HG02981 (cell line): Measurements from ENCODE around the gene IL17B.

ENCODE experiments used
- ATAC-seq: cut with Tn5 transposase; IDR thresholded peaks from one replicate; pipeline ENCODE4 v1.9.1; 2021; ENCODE audit warnings: mild to moderate bottlenecking, moderate library complexity; ENCODE audit not compliant: unreplicated experiment

IL17B gene

DNA sequence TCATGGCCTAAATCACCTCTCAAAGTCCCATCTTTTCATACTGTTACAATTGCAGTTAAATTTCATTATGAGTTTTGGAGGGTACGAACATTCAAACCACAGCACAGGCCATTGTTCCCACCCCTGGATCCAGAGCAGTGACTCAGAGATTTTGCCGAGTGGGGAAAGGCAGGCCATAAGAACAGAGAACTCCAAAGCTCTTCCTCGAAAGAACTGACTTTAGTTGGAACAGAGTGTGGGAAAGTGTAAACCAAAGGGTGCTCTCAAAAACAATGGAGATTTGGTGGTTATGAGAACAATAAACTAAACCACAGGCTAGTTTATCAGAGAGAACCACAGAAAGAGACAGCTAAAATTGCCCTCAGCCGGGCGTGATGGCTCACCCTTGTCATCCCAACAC lies 53.2 kb downstream of the IL17B start:
- ATAC-seq: no peak

DNA sequence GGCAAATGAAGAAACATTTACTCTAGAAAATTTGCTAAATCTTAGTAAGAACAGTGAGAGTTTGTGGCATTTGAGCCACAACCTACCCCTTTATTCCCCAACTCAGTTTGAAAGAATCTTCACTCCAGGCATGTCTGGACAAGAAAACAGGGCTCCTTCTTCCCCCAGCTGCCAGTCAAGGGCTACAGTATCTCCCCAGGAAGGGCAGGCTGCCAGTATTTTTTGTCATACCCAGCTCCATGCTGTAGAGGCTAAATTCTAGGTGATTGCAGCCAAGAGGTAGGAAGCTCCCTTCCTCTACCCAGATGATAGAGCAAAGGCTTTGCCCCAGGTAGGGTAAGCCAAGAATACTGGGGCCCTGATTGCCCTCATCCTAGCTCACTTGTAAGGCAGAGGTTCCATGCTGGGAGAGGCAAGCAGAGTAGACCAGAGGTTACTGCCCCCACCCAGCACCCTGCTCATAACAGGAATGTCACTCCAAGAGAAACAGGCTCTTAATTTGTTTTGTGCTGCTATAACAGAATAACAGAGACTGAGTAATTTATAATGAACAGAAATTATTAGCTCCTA lies 53.8 kb downstream of the IL17B start:
- ATAC-seq: no peak

DNA sequence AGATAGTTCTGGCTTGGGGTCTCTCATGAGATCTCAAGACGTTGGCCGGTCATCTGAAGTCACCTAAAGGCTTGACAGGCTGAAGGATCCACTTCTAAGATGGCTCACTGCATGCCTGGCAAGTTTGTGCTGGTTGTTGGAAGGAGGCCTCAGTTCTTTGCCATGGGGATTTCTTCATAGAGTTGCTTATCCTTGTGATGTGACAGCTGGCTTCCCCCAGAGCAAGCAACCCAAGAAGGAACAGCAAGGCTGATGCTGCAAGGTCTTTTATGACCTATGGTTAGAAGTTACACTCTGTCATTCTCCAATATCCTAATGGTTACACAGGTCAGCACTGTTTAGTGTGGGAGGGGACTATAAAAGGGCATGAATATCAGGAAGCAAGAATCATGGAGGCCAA lies 54.5 kb downstream of the IL17B start:
- ATAC-seq: no peak
